Mesendoderm (in vitro differentiated cells): Measurements from ENCODE around the gene ZBTB7C.
A peak's percentile ranks its signal among the peaks of the same experiment; 100 is the strongest.

Experiments used
- DNase-seq: peaks from one replicate; pipeline ENCODE4 v3.0.0; 2013
- H2AK5ac ChIP-seq: 2 replicates; pipeline ENCODE4 v1.6.1; 2013; ENCODE audit warnings: low read length, inconsistent platforms
- H2BK120ac ChIP-seq: 2 replicates; pipeline ENCODE4 v1.6.1; 2013; ENCODE audit warnings: low read depth, mild to moderate bottlenecking, low read length, moderate library complexity, mixed read lengths
- H2BK15ac ChIP-seq: replicated peaks from 2 replicates; pipeline ENCODE4 v1.6.1; 2013; ENCODE audit warnings: low read depth, mild to moderate bottlenecking, moderate library complexity
- H2BK5ac ChIP-seq: 2 replicates; pipeline ENCODE4 v1.6.1; 2013; ENCODE audit warnings: low read length, inconsistent platforms
- H3K18ac ChIP-seq: 2 replicates; pipeline ENCODE4 v1.6.1; 2013; ENCODE audit warnings: mild to moderate bottlenecking, low read length, mixed read lengths
- H3K23ac ChIP-seq: one replicate; pipeline ENCODE4 v1.6.1; 2013; ENCODE audit warnings: low read length
- H3K27ac ChIP-seq: 2 replicates; pipeline ENCODE4 v1.5.1; 2013; ENCODE audit warnings: low read depth, mild to moderate bottlenecking, inconsistent platforms, low read length, moderate library complexity
- H3K27me3 ChIP-seq: 2 replicates; pipeline ENCODE4 v1.6.1; 2013; ENCODE audit warnings: low read length, control low read depth, mild to moderate bottlenecking, inconsistent platforms; ENCODE audit not compliant: insufficient read depth, poor library complexity
- H3K36me3 ChIP-seq: 2 replicates; pipeline ENCODE4 v1.6.1; 2013; ENCODE audit warnings: low read length, inconsistent platforms; ENCODE audit not compliant: control insufficient read depth, insufficient read depth
- H3K4ac ChIP-seq: one replicate; pipeline ENCODE4 v1.6.1; 2013; ENCODE audit warnings: low read depth, mild to moderate bottlenecking, low read length, moderate library complexity
- H3K4me1 ChIP-seq: 2 replicates; pipeline ENCODE4 v1.6.1; 2013; ENCODE audit warnings: low read depth, low read length, inconsistent platforms; ENCODE audit not compliant: control insufficient read depth
- H3K4me2 ChIP-seq: 2 replicates; pipeline ENCODE4 v1.6.1; 2013; ENCODE audit warnings: low read length
- H3K4me3 ChIP-seq: 2 replicates; pipeline ENCODE4 v1.5.1; 2013; ENCODE audit warnings: mild to moderate bottlenecking, low read length
- H3K56ac ChIP-seq: one replicate; pipeline ENCODE4 v1.6.1; 2013; ENCODE audit warnings: low read length
- H3K79me1 ChIP-seq: 2 replicates; pipeline ENCODE4 v1.6.1; 2013; ENCODE audit warnings: low read length, inconsistent platforms
- H3K79me2 ChIP-seq: 2 replicates; pipeline ENCODE4 v1.6.1; 2013; ENCODE audit warnings: mild to moderate bottlenecking, low read length; ENCODE audit not compliant: control insufficient read depth, insufficient read depth
- H3K9ac ChIP-seq: 2 replicates; pipeline ENCODE4 v1.6.1; 2013; ENCODE audit warnings: low read length, inconsistent platforms
- H4K5ac ChIP-seq: one replicate; pipeline ENCODE4 v1.6.1; 2013; ENCODE audit warnings: low read length
- H4K8ac ChIP-seq: one replicate; pipeline ENCODE4 v1.6.1; 2013; ENCODE audit warnings: low read depth, mild to moderate bottlenecking, control low read depth, low read length, moderate library complexity
- whole genome bisulfite sequencing: extraction: QIAGEN DNeasy Blood & Tissue Kit; methylation state at CpG from one replicate; pipeline ENCODE4 v1.1.7; 2013; ENCODE audit warnings: low lambda C conversion rate, missing lambda C conversion rate; ENCODE audit not compliant: insufficient coverage; ENCODE audit errors: extremely low coverage; 5-methylcytosine and 5-hydroxymethylcytosine counted together

ZBTB7C gene

GRCh38 chr18:48073211-48073930 lies 335.8 kb downstream of the ZBTB7C start:
- Histone ChIP-seq H3K27ac (no peak overlapping the region), H3K27me3 (no peaks in the 10 kb centered on the region), H3K4me3 (no peak overlapping the region), H4K8ac (no peak overlapping the region), H2AK5ac (no peak overlapping the region), H3K56ac (peak overlapping the region; percentile 39), H2BK15ac (no peak overlapping the region), H2BK120ac (no peak overlapping the region), H2BK5ac (no peak overlapping the region), H3K4me1 (peaks cover 3% of the 10 kb centered on the region), H3K4me2 (no peak overlapping the region), H3K18ac (no peak overlapping the region), H3K23ac (no peak overlapping the region), H3K79me1 (no peaks in the 10 kb centered on the region), H3K4ac (no peak overlapping the region), H3K36me3 (no peaks in the 10 kb centered on the region), H4K5ac (no peak overlapping the region), H3K9ac (no peak overlapping the region), H3K79me2 (no peaks in the 10 kb centered on the region)
- WGBS, result no CpG with 5 or more reads among the region's 15 CpGs
- no peak for DNase-seq

- H3K4ac ChIP-seq, result no peak overlapping the region
- H3K56ac ChIP-seq, result no peak overlapping the region
- H3K79me1 ChIP-seq, result no peaks in the 10 kb centered on the region
- no peak overlapping the region for H2BK5ac ChIP-seq
- no peak overlapping the region for H3K4me2 ChIP-seq
- no peak overlapping the region for H2BK15ac ChIP-seq
- peak; percentile 26 for DNase-seq
- H3K27ac ChIP-seq, result no peak overlapping the region
- no peaks in the 10 kb centered on the region for H3K36me3 ChIP-seq
- H4K8ac ChIP-seq, result no peak overlapping the region
- no peak overlapping the region for H3K23ac ChIP-seq
- no peak overlapping the region for H3K18ac ChIP-seq
- peaks cover 3% of the 10 kb centered on the region for H3K4me1 ChIP-seq
- no peak overlapping the region for H2AK5ac ChIP-seq
- no peak overlapping the region for H2BK120ac ChIP-seq
- H3K27me3 ChIP-seq, result no peaks in the 10 kb centered on the region
- no peaks in the 10 kb centered on the region for H3K79me2 ChIP-seq
- no CpG with 5 or more reads among the region's 18 CpGs for WGBS
- no peak overlapping the region for H3K9ac ChIP-seq
- H4K5ac ChIP-seq, result no peak overlapping the region
- no peak overlapping the region for H3K4me3 ChIP-seq
Measured at GRCh38 chr18:48072428-48073204, 336.6 kb downstream of the ZBTB7C start.

- no peak overlapping the region for H3K56ac ChIP-seq
- H3K4me2 ChIP-seq, result no peak overlapping the region
- no peak overlapping the region for H2BK120ac ChIP-seq
- no peak overlapping the region for H3K23ac ChIP-seq
- DNase-seq, result no peak
- H2AK5ac ChIP-seq, result no peak overlapping the region
- no peak overlapping the region for H4K8ac ChIP-seq
- H2BK15ac ChIP-seq, result no peak overlapping the region
- H3K18ac ChIP-seq, result no peak overlapping the region
- no peaks in the 10 kb centered on the region for H3K79me1 ChIP-seq
- no peak overlapping the region for H2BK5ac ChIP-seq
- peaks cover 3% of the 10 kb centered on the region for H3K4me1 ChIP-seq
- H3K4ac ChIP-seq, result no peak overlapping the region
- no peak overlapping the region for H3K9ac ChIP-seq
- no peaks in the 10 kb centered on the region for H3K27me3 ChIP-seq
- H3K4me3 ChIP-seq, result no peak overlapping the region
- H3K79me2 ChIP-seq, result no peaks in the 10 kb centered on the region
- no peak overlapping the region for H4K5ac ChIP-seq
- no peak overlapping the region for H3K27ac ChIP-seq
- no peaks in the 10 kb centered on the region for H3K36me3 ChIP-seq
- no CpG with 5 or more reads among the region's 11 CpGs for WGBS
Measured at GRCh38 chr18:48068916-48069445, 340.2 kb downstream of the ZBTB7C start.

- Histone ChIP-seq H2BK5ac (no peak overlapping the region), H3K27ac (no peak overlapping the region), H2BK15ac (no peak overlapping the region), H4K5ac (no peak overlapping the region), H3K79me2 (no peaks in the 10 kb centered on the region), H4K8ac (no peak overlapping the region), H3K79me1 (no peaks in the 10 kb centered on the region), H3K4ac (no peak overlapping the region), H3K4me3 (no peak overlapping the region), H3K4me2 (no peak overlapping the region), H3K23ac (no peak overlapping the region), H3K56ac (no peak overlapping the region), H3K9ac (no peak overlapping the region), H3K36me3 (no peaks in the 10 kb centered on the region), H2AK5ac (no peak overlapping the region), H3K18ac (no peak overlapping the region), H3K27me3 (no peaks in the 10 kb centered on the region), H2BK120ac (no peak overlapping the region), H3K4me1 (no peaks in the 10 kb centered on the region)
- DNase-seq, result no peak
- WGBS, result no CpG with 5 or more reads among the region's 4 CpGs
Measured at GRCh38 chr18:48066225-48066652, 342.9 kb downstream of the ZBTB7C start.

GRCh38 chr18:48065601-48065995 lies 343.6 kb downstream of the ZBTB7C start:
- H2BK120ac ChIP-seq, result no peak overlapping the region
- no peak overlapping the region for H2BK5ac ChIP-seq
- no peaks in the 10 kb centered on the region for H3K36me3 ChIP-seq
- H3K9ac ChIP-seq, result no peak overlapping the region
- no peaks in the 10 kb centered on the region for H3K79me2 ChIP-seq
- no peak overlapping the region for H3K4me3 ChIP-seq
- no peak overlapping the region for H3K18ac ChIP-seq
- no peak overlapping the region for H3K4ac ChIP-seq
- H4K8ac ChIP-seq, result no peak overlapping the region
- no peak overlapping the region for H3K27ac ChIP-seq
- H3K56ac ChIP-seq, result no peak overlapping the region
- H2BK15ac ChIP-seq, result no peak overlapping the region
- DNase-seq, result no peak
- no CpG with 5 or more reads among the region's 3 CpGs for WGBS
- no peaks in the 10 kb centered on the region for H3K79me1 ChIP-seq
- H3K27me3 ChIP-seq, result no peaks in the 10 kb centered on the region
- no peak overlapping the region for H3K4me2 ChIP-seq
- no peaks in the 10 kb centered on the region for H3K4me1 ChIP-seq
- H2AK5ac ChIP-seq, result no peak overlapping the region
- no peak overlapping the region for H4K5ac ChIP-seq
- H3K23ac ChIP-seq, result no peak overlapping the region
